ENCODE measurements around the gene ANKAR.
"Not testable (repeated sequence)": the region's sequence is repeated elsewhere in the genome, so short reads cannot be mapped to it uniquely, and the experiment has no call there.

The ANKAR gene

DNA sequence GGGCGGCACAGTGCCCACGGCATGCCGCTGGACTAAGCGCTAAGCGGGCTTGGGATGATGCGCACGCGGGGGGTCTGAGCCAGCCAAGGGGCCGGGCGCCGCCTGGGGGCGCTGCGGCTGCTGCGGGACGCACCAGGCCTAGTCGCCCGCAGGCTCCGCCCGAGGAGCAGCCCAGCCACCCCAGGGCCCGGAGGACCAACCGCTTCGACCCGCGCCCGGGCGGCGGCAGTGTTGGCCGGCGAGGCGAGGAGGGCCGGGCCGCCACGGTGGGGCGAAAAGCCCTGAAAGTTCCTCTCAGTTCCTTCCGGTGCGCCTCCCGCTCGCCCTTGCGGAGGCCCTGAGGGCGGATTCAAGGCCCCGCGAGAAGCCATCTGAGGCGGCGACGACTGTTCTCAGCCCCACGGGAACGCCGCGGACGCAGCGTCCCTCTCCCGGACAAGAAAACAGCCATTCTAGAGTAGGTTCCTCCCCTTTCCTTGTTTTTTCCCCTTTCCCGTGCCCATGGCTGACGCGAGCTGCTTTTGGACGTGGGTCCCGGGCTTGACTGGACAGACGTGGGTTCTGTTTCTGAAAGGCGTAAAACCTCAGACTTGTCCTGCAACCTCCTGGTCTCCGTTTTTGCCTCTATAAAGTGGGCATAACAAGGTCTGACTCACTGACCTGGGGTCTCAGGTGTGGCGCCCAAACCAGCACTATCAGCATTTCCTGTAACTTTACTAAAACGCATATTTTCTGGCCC lies at the start of gene ANKAR:
TSS of gene ANKAR (plus strand) at position 297 of the 739 bp plus-strand sequence. CDS start 1,821 bp downstream, outside the sequence.
- peak; percentile 87 for DNase-seq

- DNase-seq: no peak
Measured at GRCh38 chr2:189625636-189626035, 48.8 kb upstream of the ANKAR start.

DNA sequence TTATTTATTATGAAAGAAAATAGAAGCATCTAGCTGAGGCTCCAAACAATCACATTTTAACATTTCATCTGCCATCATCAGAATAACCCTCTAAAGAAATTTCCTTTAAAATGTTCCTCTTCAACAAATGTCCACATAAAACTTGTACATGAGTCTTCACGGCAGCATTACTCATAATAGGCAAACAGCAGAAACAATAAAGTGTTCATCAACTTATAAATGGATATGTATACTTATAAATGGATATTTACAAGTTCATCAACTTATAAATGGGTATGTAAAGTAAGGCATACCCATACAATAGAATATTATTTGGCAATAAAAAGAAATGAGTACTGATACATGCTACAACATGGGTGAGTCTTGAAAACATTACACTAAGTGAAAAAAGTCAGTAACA lies 46.7 kb upstream of the ANKAR start:
- DNase-seq: no peak

GRCh38 chr2:189628817-189629530 lies 45.5 kb upstream of the ANKAR start:
- no peak for DNase-seq

DNA sequence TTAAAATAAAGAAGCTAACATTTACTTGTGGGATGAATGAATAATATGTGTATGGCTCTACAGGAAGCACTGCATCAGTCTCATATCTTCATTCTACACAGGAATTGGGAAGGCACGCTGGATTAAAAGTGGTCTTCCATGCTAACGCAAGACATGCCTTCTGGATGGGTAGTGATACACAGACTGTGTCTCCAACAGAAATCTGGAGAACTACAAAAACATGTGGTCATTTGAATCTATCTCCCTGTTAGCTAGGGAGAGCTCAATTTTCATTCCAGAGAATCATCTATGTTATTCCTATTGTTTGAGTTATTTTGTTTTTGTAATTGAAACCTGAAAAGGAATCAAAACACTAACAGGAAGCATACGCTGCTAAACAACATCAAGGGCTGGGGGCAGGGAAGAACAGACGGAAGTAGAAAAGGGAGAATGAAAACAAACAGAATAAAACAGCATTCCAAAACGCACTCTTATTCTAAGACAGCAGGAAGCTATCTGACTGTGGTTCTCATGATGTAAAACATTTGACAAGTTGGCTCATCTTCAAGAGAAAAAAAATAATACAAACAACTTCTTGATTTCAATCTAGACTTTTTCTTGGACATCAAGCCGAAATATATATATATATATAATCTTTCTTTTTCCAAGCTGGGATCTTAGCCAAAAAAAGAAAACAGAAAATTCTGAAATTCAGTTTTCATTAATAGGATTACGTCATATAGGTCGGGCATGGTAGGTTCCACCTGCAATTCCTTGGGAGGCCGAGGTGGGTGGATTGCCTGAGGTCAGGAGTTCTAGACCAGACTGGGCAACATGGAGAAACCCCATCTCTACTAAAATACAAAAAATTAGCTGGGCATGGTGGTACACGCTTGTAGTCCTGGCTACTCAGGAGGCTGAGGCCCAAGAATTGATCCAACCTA lies 44.7 kb upstream of the ANKAR start:
- DNase-seq: no peak

GRCh38 chr2:189631849-189632248 lies 42.6 kb upstream of the ANKAR start:
- no peak for DNase-seq

GRCh38 chr2:189633392-189633811 lies 41.1 kb upstream of the ANKAR start:
- DNase-seq: peak; percentile 43

DNA sequence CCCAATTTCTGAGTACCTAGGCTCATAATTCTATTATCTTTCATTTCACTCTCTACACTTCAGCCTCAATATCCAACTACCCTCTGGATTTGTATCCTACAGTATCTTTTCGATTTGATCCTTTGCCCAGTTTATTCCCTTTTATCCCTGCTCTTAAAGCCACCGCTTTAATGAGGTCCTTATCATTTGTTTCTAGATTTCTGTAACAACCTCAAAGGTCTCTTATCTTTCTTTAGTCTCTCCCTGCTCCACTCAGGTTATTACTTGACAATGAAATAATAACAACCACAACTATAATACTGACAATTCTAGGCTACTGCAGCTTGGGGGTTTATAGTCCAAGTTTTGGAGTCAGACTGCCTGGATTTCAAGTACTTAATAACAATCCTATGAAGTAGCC lies 39.1 kb upstream of the ANKAR start:
- no peak for DNase-seq

DNA sequence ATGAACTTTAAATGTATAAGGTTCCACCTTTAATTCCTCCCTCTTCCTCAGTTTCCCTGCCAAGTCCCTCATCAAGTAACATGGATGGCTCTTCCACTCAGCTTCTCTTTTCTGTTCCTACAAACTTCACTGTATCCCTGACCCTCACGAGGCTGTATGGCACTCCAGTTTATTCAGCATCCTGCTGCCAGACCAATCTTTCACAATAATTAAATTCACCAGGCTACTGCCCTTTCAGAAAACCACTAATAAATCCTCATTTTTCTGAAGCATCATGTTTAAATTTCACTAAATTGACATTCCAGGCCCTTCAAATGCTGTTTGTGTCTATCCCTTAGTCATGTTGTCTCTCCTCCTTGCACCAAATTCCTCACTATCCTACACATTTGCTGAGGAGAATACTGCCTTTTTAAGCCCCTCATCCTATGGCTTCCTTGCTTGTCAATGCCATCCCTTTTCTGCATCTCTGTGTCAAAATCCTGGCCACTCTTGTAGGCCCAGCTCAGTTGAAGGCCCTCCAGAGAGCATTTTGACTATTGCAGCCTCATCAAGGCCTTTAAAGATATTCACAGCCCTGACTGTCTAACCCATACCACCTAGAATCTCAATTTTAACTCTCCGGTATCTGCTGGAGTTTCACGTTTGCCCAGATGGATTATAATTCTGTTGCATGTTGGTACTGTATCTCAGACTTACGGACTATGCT lies 36.0 kb upstream of the ANKAR start:
- no peak for DNase-seq

DNA sequence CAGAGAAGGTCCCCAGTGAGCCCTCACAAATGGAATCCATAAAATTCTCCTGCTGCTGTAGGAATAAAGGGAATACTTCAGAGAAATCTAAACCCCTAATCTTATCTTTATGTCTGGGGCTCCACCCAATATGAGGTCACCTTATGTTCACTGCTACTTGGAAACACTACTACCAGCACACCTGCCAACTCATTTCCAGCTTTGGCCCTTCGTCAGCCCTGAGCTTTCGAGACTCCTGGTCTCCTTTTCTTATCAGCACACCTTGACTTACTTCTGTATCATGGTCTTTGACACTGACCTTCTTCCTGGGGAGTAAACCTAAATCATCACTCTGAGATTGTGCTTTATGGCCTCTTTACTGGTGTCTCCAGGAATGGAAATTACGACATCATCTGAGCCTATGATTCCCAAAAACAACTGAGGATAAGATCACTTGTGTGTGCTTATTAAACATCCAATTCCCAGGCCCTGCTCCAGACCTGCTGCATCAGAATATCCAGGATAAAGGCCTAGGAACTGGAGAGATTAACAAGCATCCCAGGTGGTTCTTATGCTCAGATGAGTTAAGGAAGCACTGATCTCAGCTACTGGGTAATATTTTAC lies 35.4 kb upstream of the ANKAR start:
- no peak for DNase-seq

GRCh38 chr2:189641002-189641401 lies 33.5 kb upstream of the ANKAR start:
- DNase-seq: no peak

DNA sequence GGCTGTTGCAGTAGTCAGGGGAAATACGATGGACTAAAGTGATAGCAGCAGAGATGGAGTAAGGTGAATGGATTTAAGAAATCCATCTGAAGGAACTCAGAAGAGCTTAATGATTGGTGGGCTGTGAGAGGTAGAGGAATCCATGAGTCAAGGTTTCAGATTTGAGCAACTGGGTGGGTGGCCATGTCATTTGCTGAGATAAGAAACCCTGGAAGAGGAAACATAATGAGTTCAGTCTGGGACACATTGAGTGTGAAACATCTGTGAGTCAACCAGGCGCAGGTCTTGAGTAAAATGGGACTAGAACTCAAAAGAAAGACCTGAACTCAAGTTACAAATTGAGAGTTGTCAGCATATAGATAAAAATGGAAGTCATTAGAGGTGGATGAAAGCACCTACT lies 32.9 kb upstream of the ANKAR start:
- DNase-seq: no peak

- DNase-seq: no peak
Measured at GRCh38 chr2:189646521-189646920, 27.9 kb upstream of the ANKAR start.

DNA sequence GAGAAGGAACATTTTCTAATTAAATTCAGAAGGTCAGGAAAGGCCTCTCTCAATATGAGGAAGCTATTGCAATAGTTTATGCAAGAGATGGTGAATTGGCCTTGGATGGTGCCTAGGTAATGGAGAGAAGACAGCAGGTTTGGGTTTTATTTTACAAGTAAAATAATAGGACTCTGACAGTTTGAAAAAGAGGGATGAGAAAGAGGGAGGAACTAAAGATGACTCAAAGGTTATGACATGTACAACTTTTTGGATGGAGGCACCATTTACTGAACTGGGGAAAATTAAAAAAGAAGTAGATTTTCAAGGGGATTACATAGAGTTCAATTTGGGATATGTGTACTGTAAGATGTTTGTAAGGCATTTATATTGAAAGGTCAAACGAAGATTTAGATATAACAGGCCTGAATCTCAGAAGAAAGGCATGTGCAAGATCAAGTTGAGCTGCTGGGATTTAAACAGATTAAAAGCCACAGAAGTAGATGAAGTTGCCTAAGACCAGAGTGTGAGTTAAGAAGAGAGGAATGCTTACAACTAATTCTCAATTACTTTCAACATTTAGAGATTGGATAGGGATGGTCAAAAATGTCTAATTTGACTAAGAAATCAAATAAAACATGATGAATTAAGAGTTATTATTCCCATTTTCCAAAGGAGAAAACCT lies 25.5 kb upstream of the ANKAR start:
- DNase-seq: no peak

- no peak for DNase-seq
Measured at GRCh38 chr2:189651284-189651683, 23.2 kb upstream of the ANKAR start.

DNA sequence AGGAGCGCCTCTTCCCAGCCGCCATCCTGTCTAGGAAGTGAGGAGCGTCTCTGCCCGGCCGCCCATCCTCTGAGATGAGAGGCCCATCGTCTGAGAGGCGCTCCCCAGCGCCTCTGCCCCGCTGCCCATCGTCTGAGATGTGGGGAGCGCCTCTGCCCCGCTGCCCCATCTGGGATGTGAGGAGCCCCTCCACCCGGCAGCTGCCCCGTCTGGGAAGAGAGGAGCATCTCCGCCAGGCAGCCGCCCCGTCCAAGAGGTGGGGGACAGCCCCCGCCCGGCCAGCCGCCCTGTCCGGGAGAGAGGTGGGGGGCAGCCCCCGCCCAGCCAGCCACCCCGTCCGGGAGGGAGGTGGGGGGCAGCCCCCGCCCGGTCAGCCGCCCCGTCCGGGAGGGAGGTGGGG lies 21.0 kb upstream of the ANKAR start:
- DNase-seq: not testable (repeated sequence)

DNA sequence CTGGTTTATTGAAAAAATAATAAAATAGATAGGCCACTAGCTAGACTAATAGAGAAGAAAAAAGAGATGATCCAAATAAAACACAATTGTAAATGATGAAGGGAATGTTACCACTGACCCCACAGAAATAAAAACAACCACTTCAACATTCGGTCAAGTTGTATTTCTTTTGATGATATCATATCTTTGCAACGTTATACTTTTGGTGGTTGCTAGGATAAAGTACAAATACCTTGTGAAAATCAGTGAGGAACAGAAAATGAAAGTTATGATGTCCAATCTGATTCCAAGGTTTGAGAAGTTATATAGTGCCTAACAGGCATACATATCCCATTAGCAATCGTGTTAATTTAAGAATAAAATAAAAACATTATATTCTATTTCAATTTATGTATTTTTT lies 19.8 kb upstream of the ANKAR start:
- no peak for DNase-seq

- peak; percentile 68 for DNase-seq
Measured at GRCh38 chr2:189657867-189658266, 16.6 kb upstream of the ANKAR start.

GRCh38 chr2:189658306-189659212 lies 15.9 kb upstream of the ANKAR start:
- DNase-seq: peak; percentile 58

GRCh38 chr2:189659734-189660133 lies 14.7 kb upstream of the ANKAR start:
- no peak for DNase-seq

GRCh38 chr2:189660803-189661147 lies 13.7 kb upstream of the ANKAR start:
- DNase-seq: no peak
